NCI-H82 (cell line): ENCODE results near the gene MT1F.

Source experiments
- DNase-seq: peaks from one replicate; lab custom pipeline; 2025; lab: John Stamatoyannopoulos, UW

The MT1F gene

DNA sequence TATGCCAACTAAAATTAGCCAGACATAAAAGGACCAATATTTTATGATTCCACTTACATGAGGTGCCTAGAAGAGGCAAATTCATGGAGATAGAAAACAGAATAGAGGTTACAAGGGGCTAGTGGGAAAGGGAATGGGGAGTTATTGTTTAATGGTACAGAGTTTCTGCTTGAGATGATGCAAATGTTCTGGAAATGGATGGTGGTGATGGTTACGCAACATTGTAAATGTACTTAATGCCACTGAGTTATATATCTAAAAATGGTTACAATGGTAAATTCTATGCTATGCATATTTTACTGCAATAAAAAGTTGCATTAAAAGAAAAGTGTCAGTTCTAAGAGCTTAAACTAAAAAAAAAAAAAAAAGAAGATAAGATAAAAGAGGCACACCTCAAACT, 42.4 kb downstream of the MT1F start:
- no peak for DNase-seq

DNA sequence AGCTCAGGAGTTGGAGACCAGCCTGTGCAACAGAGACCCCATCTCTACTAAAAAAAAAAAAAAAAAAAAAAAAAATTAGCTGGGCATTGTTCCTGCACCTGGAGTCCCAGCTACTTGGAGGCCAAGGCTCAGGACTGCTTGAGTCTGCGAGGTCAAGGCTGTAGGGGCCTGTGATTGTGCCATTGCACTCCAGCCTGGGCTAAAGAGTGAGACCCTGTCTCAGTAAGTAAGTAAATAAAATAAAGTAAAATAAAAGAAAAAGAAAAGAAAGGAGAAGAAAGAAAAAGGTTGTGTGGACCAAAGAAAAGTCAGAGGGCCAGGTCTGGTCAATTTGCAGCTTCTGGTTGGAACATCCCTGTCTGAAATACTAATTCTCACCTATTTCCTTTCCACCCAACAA, 42.9 kb downstream of the MT1F start:
- DNase-seq: no peak

DNA sequence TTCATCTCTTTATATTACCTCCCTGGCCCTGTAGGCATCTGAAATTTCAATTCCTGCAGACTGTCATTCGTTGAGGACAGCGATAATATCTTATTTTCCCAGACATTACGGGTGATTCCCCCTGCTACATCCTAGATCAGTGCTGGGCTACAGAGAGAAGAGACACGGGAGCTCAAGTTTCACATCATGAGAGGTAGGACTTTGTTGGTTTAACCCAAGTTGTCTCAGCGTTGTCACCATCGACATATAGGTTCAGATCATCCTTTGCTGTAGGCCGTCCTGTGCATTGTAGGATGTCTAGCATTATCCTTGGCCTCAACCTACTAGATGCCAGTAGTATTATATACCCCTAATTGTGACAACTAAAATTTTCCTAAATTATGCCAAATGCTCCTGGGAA, 43.8 kb downstream of the MT1F start:
- no peak for DNase-seq

DNA sequence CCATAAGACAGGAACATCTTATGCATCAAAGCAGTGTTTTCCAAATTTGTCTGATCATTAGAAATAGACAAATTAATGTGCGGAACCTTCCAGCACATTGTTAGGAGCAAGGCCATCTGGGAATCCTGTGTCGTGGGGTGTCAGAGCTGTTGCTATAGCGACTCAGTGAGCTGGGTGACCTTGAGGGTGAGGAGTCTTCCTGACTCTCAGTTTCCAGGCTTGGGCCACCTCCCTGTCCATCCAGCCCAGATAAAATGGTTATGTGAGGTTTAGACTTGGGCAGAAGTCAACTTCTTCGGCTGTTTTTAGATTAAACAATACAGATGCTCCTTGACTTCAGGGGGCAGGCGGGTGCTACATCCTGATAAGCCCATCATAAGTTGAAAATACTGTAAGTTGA, 45.1 kb downstream of the MT1F start:
- no peak for DNase-seq
